Measurements from ENCODE around the gene CYLD. TPM values are rescaled to one million over a fixed set of nuclear protein-coding genes. Genes with fewer than 3 reads are reported as not detected.

CYLD gene
- total and polyA plus RNA-seq, 2 donors (not counting 1 experiment from before 2014, with no cell fraction given), result 30.0 to 160 TPM

DNA sequence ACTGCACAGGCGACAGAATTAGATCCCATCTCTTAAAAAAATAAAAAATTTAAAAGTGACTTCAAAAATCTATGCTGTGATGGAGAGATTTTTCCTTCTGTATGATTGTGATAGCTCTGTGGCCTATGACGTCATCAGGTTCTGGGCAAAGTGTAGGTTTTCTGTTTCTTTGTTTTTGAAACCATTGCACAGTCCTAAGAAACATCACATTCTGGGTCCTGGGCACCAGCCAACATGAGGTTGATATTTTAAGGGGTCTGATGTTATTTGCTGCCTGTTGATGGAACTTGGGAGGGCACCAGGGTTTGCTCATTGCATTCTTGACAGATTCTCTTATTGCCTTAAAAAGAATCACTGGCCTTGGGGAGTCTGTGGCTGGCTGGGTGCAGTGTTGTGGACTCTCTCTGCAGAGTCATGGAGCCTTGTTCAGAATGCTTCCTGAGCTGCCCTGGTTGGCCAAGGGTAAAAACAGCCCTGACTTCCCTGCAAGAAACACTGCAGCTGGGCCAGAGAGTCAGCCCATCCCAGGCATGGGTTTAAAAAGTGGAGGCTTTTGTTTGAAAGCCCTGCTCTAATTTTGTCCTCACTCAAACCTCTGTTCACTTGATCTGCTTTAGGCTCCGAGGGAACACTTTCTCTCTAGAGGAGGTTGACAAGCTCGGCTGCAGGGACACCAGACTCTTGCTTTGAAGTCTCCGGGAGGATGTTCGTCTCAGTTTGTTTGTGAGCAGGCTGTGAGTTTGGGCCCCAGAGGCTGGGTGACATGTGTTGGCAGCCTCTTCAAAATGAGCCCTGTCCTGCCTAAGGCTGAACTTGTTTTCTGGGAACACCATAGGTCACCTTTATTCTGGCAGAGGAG is 10.5 kb upstream of the CYLD start:
- Histone ChIP-seq H3K36me3 (replicated peaks in 1 of 2; ENCODE audit: control extremely low read depth in 1 of 2, control insufficient read depth in 1 of 2, extremely low read depth in 1 of 2, insufficient read depth in 2 of 2, low read length in 1 of 2) (no peaks in the 10 kb centered on the region), H3K4me1 (ENCODE audit: control insufficient read depth in 2 of 2, insufficient read depth in 2 of 2, low read length in 2 of 2) (peaks cover 0 to 8% of the 10 kb centered on the region in 2 donors), H3K4me2 (replicated peaks; ENCODE audit: low read depth, low read length, poor library complexity, severe bottlenecking) (no peak overlapping the region), H4K20me1 (ENCODE audit: control insufficient read depth, insufficient read depth, low read length, poor library complexity, severe bottlenecking) (no peaks in the 10 kb centered on the region), H3K79me2 (ENCODE audit: control insufficient read depth, insufficient read depth, low read length) (no peaks in the 10 kb centered on the region), H3K27me3 (replicated peaks in 1 of 4; ENCODE audit: control extremely low read depth in 1 of 4, control insufficient read depth in 3 of 4, insufficient read depth in 4 of 4, low read length in 3 of 4) (no peaks in the 10 kb centered on the region), H3K4me3 (ENCODE audit: control extremely low read depth in 1 of 5, extremely low read depth in 1 of 5, insufficient read depth in 1 of 5, low read depth in 2 of 5, low read length in 4 of 5) (no peak overlapping the region), H3K9me3 (ENCODE audit: control extremely low read depth in 1 of 3, control insufficient read depth in 2 of 3, insufficient read depth in 1 of 3, low read length in 2 of 3) (no peaks in the 10 kb centered on the region), H3K27ac (ENCODE audit: low read length in 2 of 2) (no peak overlapping the region), H2AFZ (ENCODE audit: insufficient read depth, low read depth, low read length, poor library complexity, severe bottlenecking) (no peak overlapping the region), H3K9ac (ENCODE audit: low read length) (no peak overlapping the region)
- H3K4me1 Mint-ChIP-seq, result peaks cover 13% of the 10 kb centered on the region
- TF ChIP-seq, protein P1, sequence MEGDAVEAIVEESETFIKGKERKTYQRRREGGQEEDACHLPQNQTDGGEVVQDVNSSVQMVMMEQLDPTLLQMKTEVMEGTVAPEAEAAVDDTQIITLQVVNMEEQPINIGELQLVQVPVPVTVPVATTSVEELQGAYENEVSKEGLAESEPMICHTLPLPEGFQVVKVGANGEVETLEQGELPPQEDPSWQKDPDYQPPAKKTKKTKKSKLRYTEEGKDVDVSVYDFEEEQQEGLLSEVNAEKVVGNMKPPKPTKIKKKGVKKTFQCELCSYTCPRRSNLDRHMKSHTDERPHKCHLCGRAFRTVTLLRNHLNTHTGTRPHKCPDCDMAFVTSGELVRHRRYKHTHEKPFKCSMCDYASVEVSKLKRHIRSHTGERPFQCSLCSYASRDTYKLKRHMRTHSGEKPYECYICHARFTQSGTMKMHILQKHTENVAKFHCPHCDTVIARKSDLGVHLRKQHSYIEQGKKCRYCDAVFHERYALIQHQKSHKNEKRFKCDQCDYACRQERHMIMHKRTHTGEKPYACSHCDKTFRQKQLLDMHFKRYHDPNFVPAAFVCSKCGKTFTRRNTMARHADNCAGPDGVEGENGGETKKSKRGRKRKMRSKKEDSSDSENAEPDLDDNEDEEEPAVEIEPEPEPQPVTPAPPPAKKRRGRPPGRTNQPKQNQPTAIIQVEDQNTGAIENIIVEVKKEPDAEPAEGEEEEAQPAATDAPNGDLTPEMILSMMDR (IDR thresholded peaks at IDR 0.05), result no peak
- TF ChIP-seq EZH2 (IDR thresholded peaks at IDR 0.05; ENCODE audit: borderline replicate concordance, insufficient read depth, low read depth, low read length, poor library complexity, severe bottlenecking), result no peak
- intact Hi-C loops (cut with micrococcal nuclease), result no loop called here
- no peaks in the 10 kb centered on the region for H3K27me3 Mint-ChIP-seq
- POLR2A ChIA-PET, result no interaction called here
- H3K4me3 Mint-ChIP-seq, result no peak overlapping the region
- CTCF ChIA-PET, result interaction anchor here (1.6 kb wide), 1 partner anchor 54 kb away, joined by 5 read pairs; no protein-coding TSS in a partner anchor
- WGBS (ENCODE audit: insufficient coverage), result 85% methylated on average over 3 of the region's 6 CpGs
- ATAC-seq (ENCODE audit: low read depth) (no peak), DNase-seq (no peak)
- H3K9me3 Mint-ChIP-seq (ENCODE audit: insufficient read depth), result no peaks in the 10 kb centered on the region
- no peak overlapping the region for H3K27ac Mint-ChIP-seq
